Left lung (tissue), 10 donors: ENCODE measurements around the gene C10orf143. TPM values are rescaled to one million over a fixed set of nuclear protein-coding genes. Genes with fewer than 3 reads are reported as not detected.

Source experiments
- ATAC-seq: fragments of 200-7000 bp; cut with Tn5 transposase; one replicate; pipeline ENCODE4 v1.9.1; 2020; ENCODE audit warnings: moderate library complexity
- DNase-seq, 4 donors: peaks; one replicate each; pipeline ENCODE4 v3.0.0-alpha.2; 2013 to 2020
- H3K27ac ChIP-seq, 2 donors: fragments of 200-600 bp; sonication (generic) in 1 of 2; one replicate each; pipeline versions ENCODE4 v1.5.0 to v1.8.0; 2020 to 2021
- H3K27me3 ChIP-seq, 2 donors: fragments of 200-600 bp; sonication (generic) in 1 of 2; one replicate each; pipeline versions ENCODE4 v1.5.0 to v1.8.0; 2020 to 2021
- H3K36me3 ChIP-seq, 2 donors: fragments of 200-600 bp; sonication (generic) in 1 of 2; one replicate each; pipeline versions ENCODE4 v1.5.0 to v1.8.0; 2020 to 2021
- H3K4me1 ChIP-seq, 2 donors: fragments of 200-600 bp; one replicate each; pipeline ENCODE4 v1.8.0; 2021
- H3K4me3 ChIP-seq, 2 donors: fragments of 200-600 bp; sonication (generic) in 1 of 2; one replicate each; pipeline versions ENCODE4 v1.5.0 to v1.8.0; 2020 to 2021; ENCODE audit warnings: mild to moderate bottlenecking in 1 of 2
- H3K9me3 ChIP-seq, 2 donors: fragments of 200-600 bp; sonication (generic) in 1 of 2; one replicate each; pipeline versions ENCODE4 v1.5.0 to v1.8.0; 2020 to 2021
- intact Hi-C, 2 donors: fragments of 100-400 bp; cut with DNase I; formaldehyde crosslinking; loops; one replicate each; pipeline versions ENCODE4 v1.11.2 to v1.14.2; 2022
- polyA plus RNA-seq, 6 donors: library from polyadenylated mRNA; unstranded; fragments of 120-200 nt; gene quantifications; one replicate each; pipeline ENCODE4 v1.2.1, GENCODE V29; 2013; ENCODE audit not compliant: insufficient read length in 6 of 6
- total RNA-seq, 2 donors: library from RNA; stranded (reverse); fragmentation: NEBNext Ultra II Directional; extraction: Animal tissue kit (Norgen Biotek cat#: 25700); gene quantifications; one replicate each; pipeline ENCODE4 v1.2.1, GENCODE V29; 2021
- TF ChIP-seq, protein P1 (sequence below), 2 donors: fragments of 200-600 bp; sonication (generic) in 1 of 2; IDR thresholded peaks; one replicate each; pipeline versions ENCODE4 v1.5.0 to v1.8.0; 2021; ENCODE audit warnings: antibody characterized with exemption in 2 of 2
- donor health status: DM: no; HTN: yes; CAD: no.
- donor health status: DM: no; HTN: no; CAD: no.

Gene C10orf143
- total and polyA plus RNA-seq, 8 donors = 2.0 to 5.6 (median 5.0) TPM

DNA sequence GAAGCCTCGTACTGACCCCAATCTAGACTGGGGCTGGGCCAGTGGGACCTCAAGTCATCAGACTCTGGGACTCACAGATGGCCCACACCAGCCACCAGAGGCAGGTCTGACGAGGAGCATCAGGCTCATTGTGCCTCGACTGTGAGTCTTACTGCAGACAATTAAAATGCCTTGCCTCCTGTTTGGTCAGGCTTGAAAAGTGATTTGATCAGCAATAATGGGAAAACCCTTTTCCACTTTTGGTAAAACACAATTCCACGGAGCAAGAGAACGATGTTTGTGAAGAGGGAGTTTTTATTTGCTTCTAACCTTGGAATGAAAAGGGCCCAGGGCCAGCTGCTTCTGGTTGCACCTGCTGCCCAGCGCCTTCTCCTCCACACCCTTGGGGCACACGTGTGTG, 43.9 kb downstream of the C10orf143 start:
- H3K27me3 ChIP-seq = no peaks in the 10 kb centered on the region
- no peak overlapping the region for H3K27ac ChIP-seq
- no peaks in the 10 kb centered on the region for H3K4me1 ChIP-seq
- intact Hi-C loops = no loop called here
- TF ChIP-seq, protein P1, sequence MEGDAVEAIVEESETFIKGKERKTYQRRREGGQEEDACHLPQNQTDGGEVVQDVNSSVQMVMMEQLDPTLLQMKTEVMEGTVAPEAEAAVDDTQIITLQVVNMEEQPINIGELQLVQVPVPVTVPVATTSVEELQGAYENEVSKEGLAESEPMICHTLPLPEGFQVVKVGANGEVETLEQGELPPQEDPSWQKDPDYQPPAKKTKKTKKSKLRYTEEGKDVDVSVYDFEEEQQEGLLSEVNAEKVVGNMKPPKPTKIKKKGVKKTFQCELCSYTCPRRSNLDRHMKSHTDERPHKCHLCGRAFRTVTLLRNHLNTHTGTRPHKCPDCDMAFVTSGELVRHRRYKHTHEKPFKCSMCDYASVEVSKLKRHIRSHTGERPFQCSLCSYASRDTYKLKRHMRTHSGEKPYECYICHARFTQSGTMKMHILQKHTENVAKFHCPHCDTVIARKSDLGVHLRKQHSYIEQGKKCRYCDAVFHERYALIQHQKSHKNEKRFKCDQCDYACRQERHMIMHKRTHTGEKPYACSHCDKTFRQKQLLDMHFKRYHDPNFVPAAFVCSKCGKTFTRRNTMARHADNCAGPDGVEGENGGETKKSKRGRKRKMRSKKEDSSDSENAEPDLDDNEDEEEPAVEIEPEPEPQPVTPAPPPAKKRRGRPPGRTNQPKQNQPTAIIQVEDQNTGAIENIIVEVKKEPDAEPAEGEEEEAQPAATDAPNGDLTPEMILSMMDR (IDR thresholded peaks at IDR 0.05) = no peak
- peaks cover 0 to 6% of the 10 kb centered on the region in 2 donors for H3K36me3 ChIP-seq
- H3K4me3 ChIP-seq = no peak overlapping the region
- no peak for DNase-seq
- no peaks in the 10 kb centered on the region for H3K9me3 ChIP-seq
- no peak for ATAC-seq

DNA sequence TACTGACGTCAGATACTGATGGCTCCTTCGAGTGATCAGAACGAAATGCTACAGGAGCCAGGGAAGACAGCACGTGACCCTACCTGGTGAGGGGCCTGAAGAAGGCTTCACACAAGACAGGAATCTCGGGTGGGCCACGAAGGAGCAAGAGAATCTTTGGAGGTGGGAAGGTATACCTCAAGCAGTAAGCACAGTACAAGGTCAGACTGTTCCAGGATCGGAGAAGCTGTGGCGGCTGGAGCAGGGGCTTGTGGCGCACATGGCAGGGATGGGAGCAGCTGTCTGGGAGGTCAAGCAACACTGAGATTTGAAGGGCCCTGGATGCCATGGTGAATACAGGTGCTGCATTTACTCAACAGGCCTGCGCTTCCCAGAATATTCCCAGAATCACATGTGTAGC, 45.4 kb downstream of the C10orf143 start:
- DNase-seq (no peak), ATAC-seq (no peak)
- TF ChIP-seq, protein P1 (IDR thresholded peaks at IDR 0.05) = no peak
- Histone ChIP-seq H3K36me3 (peaks cover 0 to 6% of the 10 kb centered on the region in 2 donors), H3K9me3 (no peaks in the 10 kb centered on the region), H3K4me3 (no peak overlapping the region), H3K4me1 (no peaks in the 10 kb centered on the region), H3K27ac (no peak overlapping the region), H3K27me3 (no peaks in the 10 kb centered on the region)
- intact Hi-C loops = no loop called here

- Histone ChIP-seq H3K4me3 (no peak overlapping the region), H3K9me3 (no peaks in the 10 kb centered on the region), H3K36me3 (peaks cover 0 to 6% of the 10 kb centered on the region in 2 donors), H3K4me1 (no peaks in the 10 kb centered on the region), H3K27me3 (no peaks in the 10 kb centered on the region), H3K27ac (no peak overlapping the region)
- DNase-seq (no peak), ATAC-seq (no peak)
- TF ChIP-seq, protein P1 (IDR thresholded peaks at IDR 0.05) = no peak
- intact Hi-C loops = no loop called here
These were observed 45.8 kb downstream of the C10orf143 start for GRCh38 chr10:130064783-130065182.

DNA sequence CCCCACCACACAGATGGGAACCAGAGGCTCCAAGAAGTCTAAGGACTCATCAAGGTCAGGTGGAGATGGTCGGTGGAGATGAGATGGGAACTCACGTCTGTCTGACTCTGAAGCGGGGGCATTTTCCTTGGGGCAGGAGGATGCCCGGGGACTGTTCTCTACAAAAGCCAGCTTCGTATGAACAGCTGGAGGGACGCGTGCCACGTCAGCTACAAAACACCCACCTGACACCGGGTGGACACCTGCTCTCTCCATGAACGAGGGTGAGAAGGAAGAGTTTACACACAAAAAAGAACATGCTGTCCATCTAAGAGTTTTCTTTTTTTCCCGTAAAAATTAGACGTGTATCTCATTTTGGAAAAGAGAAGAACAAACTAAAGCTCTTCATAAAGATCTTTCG, 47.7 kb downstream of the C10orf143 start:
- H3K4me3 ChIP-seq = no peak overlapping the region
- TF ChIP-seq, protein P1 (IDR thresholded peaks at IDR 0.05) = no peak
- no peaks in the 10 kb centered on the region for H3K27me3 ChIP-seq
- DNase-seq = no peak
- ATAC-seq = no peak
- H3K4me1 ChIP-seq = no peaks in the 10 kb centered on the region
- intact Hi-C loops = no loop called here
- peaks cover 0 to 6% of the 10 kb centered on the region in 2 donors for H3K36me3 ChIP-seq
- no peak overlapping the region for H3K27ac ChIP-seq
- H3K9me3 ChIP-seq = no peaks in the 10 kb centered on the region

DNA sequence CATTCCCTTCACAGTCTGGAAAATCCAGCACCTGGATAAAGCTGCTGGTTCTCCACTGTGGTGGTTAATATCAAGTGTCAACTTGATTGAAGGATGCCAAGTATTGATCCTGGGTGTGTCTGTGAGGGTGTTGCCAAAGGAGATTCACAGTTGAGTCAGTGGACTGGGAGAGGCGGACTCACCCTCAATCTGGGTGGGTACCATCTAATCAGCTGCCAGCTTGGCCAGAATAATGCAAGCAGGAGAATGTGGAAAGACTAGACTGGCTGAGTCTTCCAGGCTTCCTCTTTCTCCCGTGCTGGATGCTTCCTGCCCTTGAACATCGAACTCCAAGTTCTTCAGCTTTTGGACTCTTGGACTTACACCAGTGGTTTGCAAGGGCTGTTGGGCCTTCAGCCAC, 48.4 kb downstream of the C10orf143 start:
- Histone ChIP-seq H3K36me3 (peaks cover 0 to 6% of the 10 kb centered on the region in 2 donors), H3K9me3 (no peaks in the 10 kb centered on the region), H3K4me1 (no peaks in the 10 kb centered on the region), H3K27ac (no peak overlapping the region), H3K4me3 (no peak overlapping the region), H3K27me3 (no peaks in the 10 kb centered on the region)
- TF ChIP-seq, protein P1 (IDR thresholded peaks at IDR 0.05) = no peak
- ATAC-seq (no peak), DNase-seq (no peak)
- intact Hi-C loops = no loop called here
